Ecto neural progenitor cell (in vitro differentiated cells): ENCODE data around the gene NR6A1.

Experiments
- DNase-seq: peaks from one replicate; pipeline ENCODE4 v3.0.0-alpha.2; 2018; ENCODE audit warnings: low spot score

The NR6A1 gene

DNA sequence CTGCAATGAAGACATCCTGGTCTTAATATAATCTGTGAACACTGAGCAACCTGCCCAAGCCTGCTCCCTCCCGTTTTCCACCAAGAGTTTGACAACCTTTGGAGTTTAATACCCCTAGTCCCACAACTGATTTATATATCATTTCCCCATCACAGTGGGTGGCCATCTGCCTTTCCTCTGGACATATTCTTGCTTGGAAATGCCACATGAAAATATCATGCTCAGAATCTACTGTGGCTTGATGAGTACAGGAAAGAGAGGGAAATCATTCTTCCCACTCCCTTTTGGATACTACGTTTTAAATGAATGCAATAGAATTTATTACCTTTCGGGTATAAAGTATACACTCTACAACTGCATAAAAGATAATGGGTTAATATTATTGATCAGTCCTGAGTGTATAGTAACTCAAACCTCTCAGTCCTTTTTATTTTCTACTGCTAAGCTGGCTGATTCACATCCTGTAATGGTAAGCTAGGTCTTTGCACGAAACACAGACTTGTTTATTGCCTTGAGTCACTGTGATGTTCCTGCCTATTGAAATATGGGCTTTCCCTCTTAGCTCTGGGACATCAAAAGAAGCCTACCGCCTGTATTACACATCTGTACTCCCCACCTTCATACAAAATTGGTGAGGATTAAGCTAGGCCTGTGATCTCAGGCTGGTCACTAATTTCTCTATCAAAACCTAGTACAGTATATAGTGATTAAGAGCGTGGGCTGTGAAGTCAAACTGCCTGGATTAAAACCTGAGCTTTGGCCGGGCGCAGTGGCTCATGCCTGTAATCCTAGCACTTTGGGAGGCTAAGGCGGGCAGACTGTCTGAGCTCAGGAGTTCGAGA lies 196.4 kb downstream of the NR6A1 start:
- no peak for DNase-seq

DNA sequence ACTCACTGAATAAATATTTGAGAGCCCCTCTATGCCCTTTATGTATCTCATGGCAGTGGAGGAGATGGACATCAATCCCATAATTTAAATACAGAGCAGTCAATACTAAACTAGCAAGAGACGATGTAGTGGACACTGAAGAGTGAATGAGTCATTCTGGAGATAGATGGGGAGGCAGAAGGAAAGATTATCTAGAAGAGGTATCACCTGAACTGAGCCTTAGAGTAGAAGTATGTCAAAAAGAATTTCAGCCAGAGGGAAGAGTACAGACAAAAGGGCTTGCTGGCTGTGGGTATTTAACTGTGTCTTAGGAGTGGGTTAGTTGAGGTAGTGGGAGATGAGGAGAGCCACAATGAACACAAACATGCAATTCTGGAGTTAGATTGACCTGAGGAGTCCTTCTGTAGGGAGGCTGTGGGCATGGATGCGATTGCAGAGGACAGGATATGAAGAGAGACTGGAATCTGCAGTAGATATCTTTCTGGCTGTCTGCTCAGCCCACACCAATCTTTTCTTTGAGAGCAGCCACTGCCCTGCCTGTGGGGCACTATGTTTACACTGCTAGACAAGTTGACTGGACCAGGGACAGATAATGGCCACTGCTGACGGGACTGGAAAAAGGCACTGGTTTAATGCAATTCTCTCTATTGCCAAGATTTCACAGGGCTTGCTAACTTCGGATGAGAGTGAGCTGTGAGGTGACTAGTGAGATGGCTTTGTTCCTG lies 200.0 kb downstream of the NR6A1 start:
- DNase-seq: no peak

DNA sequence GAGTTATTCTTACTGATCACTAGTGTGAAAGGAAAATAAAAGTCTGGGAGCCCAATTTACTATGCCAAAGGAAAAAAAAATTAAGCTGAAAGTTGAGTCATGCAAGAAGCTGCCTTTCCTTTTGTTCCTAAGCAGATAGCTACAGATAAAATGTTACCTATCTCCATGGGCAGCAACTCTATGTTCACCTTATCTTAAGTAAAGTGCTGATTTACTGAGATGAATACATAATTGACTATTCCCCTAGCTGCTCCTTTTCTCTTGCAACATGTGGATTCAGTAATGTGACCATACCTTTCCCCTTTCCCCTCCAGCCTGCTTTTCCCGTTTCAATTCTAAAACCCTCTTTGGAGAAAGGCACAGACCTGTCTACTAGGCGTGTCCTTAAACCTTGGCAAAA lies 201.2 kb downstream of the NR6A1 start:
- DNase-seq: no peak

DNA sequence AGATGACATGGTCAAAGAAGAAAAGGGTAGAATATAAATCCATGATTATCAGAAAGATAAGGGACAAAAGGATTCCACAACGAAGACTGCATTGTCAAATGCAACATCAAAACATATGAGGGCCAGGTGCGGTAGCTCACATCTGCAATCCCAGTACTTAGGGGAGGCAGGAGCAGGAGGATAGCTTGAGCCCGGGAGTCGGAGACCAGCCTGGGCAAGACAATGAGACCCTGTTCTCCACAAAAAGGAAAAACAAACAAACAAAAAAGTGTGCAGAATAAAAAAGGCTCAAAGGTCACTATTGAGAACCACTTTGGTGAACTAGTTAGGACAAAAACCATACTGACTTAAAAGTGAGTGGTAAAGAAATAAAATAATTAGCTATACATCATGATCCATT lies 203.7 kb downstream of the NR6A1 start:
- DNase-seq: no peak

DNA sequence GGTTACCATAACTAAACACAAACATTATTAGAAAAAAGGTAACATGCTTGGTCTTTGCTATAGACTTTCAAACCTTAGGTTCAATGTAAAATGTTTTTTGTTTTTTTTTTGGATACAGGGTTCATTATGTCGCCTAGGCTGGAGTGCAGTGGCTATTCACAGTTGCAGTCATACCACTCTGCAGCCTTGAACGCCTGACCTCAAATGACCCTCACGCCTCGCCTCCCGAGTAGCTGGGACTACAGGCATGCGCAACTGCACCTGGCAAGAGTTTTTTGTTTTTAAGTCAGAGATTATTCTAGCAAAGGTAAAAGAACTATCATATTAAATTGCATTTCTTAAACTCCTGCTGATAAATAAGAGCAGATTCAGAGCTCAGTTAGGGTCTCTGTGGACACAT lies 208.8 kb downstream of the NR6A1 start:
- DNase-seq: no peak

DNA sequence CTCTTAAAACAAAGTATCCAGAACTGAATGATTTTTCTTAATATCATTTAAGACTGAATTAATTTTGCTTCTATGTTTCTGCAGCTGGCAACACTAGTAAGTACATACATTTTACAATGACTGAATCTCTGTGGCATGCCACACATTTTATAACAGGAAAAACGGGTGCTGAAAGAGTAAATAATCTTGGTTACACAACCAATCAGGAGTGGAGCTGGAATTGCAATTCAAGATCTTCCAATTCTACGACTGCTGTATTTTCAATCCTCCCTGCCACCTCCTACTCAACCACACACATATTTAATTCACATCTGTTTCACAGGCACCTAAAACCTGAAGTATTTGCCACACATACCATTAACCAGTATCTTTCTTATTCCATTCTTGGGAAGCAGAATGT lies 211.2 kb downstream of the NR6A1 start:
- DNase-seq: no peak

DNA sequence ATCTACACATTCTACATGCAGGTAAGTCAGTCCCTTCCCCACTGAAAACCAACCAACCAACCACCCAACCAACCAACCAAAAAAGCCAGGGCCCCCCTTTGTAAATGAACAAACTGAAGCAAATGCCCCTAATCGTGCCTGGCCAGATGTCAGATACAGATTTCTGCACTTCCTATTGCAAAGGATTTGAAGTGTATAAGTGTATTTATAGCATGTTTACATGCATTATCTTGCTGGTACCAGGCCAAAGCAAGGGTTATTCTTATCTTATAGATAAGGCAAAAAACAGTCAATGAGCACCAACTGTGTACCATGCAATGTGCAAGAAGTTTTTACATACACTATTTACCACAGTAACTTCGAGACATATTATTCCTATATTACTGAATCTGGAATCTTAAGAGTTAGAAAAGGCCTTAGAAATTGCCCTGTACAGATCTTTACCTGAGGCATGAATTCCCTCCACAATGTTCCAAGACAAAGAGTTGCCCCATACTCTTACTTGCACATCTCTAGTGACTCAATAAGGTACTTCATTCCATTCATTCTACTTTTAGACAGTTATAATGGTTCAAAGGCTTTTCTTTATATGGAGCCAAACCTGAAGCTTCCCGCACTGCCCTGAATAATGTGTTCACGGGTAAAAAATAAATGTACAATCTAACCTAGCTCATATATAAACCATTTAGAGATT lies 212.2 kb downstream of the NR6A1 start:
- DNase-seq: no peak

DNA sequence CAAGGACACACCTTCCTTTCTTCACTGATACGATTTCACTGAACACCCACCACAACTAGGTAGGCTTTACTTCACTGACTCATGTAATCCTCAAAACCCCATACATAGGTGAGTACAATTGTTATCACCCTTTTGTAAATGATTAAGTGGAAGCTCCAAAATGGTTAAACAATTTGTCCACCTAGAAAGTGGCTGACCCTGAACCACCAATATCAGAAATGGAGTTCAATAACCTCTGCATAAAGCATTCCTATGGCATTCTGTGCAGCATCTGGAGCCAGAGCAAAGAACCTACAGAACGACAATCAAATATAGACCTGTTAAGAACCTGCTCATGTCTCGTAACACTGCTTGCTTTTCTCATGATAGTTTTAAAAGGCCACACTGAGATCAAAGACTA lies 213.2 kb downstream of the NR6A1 start:
- no peak for DNase-seq

DNA sequence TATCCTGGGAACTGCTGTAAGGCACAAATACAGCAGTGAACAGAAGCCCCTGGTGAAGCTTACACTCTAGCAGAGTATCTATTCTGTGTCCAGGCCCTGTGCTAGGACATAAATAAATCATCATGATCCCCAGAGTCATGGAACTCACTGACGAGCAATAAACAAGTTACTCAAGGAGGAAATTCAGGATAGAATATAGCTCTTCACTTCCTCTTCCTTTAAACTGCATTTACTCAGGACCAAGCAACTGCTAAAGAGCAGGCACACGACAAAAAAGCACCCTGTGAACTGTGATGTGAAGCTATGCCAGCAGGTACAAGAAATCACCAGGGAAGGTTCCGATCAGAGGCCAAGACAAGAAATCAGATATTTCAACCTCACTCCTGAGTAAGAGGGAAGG lies 216.1 kb downstream of the NR6A1 start:
- DNase-seq: no peak

DNA sequence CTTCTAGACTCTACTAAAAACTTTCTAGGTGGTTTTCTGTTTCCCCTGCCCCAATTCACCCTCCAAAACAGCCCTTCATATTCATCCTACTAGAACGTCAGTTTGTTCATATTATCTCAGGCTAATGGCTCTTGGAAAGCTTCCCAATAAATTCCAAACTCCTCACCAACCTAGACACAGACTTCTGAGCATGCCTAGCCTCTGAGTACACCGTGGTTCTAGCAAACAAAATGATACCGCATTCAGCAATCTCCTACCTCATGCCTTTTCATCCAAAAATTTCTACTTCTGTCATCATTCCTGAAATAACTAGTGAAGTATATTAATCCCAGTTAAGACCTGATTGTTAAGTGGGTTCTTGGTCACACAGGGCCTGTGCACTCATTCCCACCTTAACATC lies 217.4 kb downstream of the NR6A1 start:
- no peak for DNase-seq

DNA sequence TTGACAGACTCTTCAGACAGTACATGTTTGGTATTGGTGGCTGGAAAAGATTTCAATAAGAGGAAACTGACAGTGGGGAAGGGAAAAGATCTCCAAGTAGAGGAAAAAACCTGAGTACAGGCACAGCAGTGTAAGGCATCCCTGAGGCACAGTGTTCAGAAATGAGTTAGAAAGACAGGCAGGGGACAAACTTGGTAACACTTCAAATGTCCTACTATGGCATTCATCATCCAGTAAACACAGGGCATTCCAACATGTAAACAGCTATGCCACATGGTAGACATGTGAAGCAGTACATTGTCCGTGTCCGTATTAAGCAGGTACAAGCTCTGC lies 218.9 kb downstream of the NR6A1 start:
- no peak for DNase-seq

DNA sequence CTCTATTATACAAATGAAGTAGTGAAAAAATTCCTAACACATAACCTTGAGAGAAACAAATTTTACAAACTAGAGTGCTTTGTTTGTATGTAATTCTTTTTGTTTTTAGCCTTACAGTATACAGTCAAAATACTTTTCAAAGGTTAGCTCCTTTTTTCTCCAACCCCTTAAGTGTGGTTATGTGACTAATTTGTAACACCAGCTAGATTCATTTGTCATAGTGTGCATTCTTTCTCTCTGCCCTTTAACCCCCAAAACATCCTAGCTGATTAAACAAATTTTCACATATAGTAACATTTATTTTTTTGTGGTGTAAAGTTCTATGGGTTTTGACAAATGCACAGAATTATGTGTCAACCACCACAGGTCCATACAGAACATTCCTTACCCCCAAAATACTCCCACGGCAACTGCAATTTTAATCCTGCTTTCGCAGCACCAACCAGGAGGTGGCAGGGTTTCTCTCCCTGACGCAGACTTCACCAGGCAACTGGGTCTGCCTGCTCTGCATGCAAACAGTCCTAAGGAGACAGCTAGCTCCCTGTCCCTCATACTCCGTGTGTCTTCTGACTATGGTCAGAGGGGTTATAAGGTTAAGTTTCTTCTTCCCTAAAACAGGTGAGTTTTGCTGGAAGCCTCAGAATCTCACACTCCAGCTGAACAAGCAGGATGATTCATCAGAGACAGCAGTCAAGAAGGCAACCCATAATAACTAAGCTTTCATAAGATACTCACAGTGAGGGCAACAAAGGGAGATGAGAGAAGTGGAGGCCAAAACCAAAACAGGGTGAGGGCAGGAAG lies 219.4 kb downstream of the NR6A1 start:
- DNase-seq: peak; percentile 75

DNA sequence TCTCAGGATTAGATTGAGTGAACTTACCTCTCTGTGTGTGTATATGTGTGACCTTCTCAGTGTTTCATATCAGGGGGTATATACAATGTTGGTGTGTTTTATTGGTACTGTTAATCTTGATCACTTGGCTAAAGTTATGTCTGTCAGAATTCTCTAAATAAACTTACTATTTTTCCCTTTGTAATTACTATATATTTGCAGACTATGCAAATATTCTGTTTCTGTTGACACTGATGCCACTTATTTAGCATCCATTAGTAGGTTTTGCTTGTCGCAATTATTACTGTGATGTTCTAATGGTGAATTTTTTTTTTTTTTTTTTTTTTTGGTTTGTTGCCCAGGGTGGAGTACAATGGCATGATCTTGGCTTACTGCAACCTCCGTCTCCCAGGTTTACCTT lies 221.0 kb downstream of the NR6A1 start:
- DNase-seq: no peak

DNA sequence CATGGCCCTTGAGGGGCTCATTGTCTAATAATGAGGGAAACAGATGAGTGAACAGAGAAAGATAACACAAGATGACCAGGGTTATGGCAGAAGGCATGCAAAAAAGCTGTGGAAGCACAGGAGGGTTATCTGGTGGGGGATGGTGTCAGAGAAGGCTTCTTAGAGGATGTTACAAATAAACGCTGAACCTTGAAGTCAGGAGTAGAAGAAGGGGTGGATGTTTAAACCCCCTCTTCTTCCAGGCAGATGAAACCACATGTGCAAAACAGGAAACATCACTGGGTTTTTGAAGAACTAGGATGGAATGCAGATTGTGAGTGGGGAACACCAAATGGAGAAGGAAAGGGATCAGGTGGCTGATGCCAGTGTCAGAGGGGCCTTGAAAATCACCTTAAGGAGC lies 222.1 kb downstream of the NR6A1 start:
- DNase-seq: no peak

DNA sequence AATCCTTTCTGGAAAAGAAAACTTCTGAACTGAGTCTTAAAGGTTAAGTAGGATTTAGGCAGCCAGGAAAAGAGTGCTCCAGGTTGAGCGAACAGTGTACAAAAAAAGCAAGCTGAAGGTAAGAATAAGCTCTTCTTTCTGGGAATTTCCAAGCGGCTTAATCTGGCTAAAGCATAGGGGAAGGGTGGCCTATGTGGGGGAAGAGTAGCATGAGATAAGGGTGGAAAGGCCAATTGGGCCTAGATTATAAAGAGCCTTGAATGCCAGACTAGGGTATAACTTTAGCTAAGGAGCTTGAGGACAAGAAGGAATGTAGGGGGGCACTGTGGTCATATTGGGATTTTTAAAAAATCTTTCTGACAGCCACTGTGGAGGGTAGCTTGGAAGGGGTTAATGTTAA lies 226.6 kb downstream of the NR6A1 start:
- no peak for DNase-seq

DNA sequence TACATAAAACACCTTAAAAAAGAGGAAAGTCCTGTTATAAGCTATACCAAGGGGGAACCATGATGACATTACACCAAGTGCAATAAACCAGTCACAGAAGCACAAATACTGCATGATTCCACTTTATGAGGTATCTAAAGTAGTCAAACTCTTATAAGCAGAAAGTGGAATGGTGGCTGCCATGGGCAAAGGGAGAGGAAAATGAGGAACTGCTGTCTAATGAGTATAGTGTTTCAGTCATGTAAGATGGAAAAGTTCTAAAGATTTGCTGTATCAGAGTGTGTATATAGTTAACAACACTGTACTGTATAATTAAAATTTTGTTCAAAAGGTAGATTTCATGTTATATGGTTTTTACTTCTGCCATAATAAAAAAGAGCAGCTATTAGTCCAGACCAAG lies 229.3 kb downstream of the NR6A1 start:
- no peak for DNase-seq

DNA sequence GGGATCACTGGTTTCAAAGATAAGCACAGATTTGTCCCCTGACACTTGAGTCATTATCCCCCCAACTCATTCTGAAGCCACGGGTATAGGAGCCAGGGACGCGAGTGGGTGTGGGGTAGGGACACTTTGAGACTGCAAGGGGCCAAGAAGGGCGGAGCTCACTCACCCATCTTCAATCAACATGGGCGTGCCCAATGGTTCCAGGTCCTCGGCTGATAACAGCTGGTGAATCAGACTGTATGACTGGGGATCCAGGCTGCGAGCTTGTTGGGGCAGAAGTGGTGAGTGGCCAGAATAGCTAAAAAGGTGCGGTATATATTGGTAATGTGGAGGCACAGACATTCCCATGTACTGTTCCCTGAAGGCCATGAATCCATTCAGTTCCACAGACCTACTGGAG lies 233.2 kb downstream of the NR6A1 start:
- no peak for DNase-seq

DNA sequence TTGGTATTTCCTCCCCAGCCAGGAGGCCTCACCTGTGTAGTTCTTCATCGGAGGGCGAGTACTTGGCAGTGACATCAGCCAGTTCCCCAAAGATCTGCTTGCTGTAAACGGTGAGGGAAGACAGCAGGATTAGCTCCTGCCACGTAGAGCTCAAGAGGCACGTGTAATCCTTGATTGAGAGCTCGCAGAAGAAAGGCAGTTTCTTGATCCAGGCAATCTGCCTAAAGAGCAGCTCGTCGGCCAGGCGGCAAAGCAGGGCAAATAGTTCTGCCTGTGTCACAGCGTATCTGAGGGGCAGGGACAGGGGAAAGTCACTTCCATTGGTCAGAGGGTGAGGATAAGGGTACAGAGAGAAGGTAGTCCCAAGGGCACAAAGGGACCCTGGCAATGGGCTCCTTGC lies 235.3 kb downstream of the NR6A1 start:
- no peak for DNase-seq

DNA sequence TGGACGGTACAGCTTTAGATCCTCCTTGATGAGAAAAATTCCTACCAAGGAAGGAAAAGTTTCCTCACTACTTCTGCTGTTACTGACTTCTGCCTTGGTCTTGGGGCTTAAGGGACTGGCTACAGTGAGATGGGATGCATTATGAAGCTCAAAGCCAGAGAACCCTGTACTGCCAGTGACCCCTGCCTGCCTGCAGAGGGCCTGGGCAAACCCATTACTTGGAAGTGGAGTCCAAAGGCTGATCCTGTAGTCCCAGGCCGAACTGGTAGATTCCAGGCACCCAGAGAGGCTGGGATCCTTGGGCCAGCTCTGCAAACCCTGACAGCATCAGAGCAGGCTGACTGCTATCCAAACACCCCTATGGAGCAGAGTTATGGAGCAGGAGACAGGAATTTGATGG lies 238.2 kb downstream of the NR6A1 start:
- no peak for DNase-seq

DNA sequence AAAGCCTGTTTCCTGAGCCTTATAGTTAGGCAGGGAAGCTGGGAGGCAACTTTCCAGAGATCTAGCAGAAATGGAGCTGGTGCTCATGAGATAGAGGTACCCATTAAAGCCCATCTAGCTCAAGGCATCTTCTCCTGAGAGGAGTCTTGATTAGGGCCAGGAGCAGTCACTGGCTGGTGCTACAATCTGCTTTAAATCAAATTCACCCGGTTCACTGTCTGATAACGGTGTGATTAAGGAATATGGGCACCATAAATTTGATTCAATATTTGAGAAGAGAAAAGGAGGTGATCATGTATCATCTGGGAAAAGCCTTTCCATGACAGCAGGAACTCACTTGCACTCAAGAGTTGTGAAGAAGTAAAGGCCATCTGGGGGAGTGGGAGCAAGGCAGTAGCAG lies 240.0 kb downstream of the NR6A1 start:
- no peak for DNase-seq

DNA sequence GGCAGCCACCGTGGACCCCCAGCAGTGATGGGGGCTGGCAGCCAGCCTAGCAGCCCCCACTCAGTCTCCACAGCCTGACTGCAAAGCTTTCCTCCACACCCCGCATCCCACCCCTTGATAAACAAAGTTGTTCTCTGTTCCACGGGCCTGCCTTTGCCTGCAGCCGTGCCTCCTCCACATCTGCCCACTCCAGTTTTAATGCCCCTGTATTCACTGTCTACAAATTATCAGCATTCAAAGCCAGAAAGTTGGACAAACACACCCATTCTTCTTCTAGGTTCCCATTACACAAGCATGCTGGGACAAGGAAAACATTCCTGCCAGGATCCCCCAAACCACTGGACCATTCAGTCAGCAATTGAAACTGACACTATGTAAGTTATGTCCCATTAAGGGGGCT lies 240.9 kb downstream of the NR6A1 start:
- no peak for DNase-seq

DNA sequence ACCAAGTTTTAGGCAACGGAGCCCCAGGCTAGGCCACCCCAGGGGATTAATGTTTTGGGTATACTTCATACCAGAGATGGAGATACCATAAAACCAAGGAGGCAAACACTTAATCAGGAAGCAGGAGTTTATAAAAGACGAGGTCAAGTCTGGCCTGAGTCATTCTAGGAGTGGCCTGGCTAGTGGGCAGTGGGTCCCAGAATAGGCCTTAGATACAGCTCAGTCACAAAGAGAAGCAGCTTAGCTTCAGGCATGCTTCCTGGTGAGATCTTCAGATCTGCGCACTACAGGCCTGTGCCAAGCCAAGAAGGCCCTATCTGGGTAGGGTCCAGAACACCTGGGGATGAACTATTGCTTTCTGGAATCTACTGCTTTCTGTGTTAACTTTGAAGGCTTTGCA lies 243.3 kb downstream of the NR6A1 start:
- DNase-seq: no peak

DNA sequence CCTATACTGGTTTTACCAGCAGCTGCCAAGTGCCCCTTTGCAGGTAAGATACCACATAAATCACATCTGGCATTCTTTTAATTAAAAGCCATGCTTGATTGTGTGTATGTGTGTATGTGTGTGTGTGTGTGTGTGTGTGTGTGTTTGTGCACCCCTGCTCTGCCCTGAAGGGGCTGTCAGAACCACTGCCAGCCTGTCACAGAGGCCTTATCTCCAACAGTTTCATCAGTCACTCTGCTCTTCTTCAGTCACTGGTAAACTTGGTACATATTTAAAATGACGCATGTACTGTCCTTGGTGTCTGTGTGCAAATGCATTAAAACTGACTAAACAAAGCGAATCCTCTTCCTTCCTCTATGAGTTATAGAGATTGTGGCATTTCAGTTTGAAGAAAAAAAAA lies 244.9 kb downstream of the NR6A1 start:
- no peak for DNase-seq
